ENCODE results near the gene ACTR6. TPM values are rescaled to one million over a fixed set of nuclear protein-coding genes. Genes with fewer than 3 reads are reported as not detected.
"Not testable (repeated sequence)": the region's sequence is repeated elsewhere in the genome, so short reads cannot be mapped to it uniquely, and the experiment has no call there.

The ACTR6 gene
- total RNA-seq, 1 donor from 2014 or later = 20.4 TPM

GRCh38 chr12:100229876-100230275, 29.3 kb downstream of the ACTR6 start:
- TF ChIP-seq CTCF (IDR thresholded peaks at IDR 0.05; ENCODE audit: unreplicated experiment) = no peak
- no peaks in the 10 kb centered on the region for H3K36me3 Mint-ChIP-seq (ENCODE audit: low read depth, unreplicated experiment)
- no peaks in the 10 kb centered on the region for H3K9me3 Mint-ChIP-seq (ENCODE audit: unreplicated experiment)
- no peak for DNase-seq (ENCODE audit: low spot score)
- no peak overlapping the region for H3K4me3 Mint-ChIP-seq (ENCODE audit: unreplicated experiment)
- no peaks in the 10 kb centered on the region for H3K4me1 Mint-ChIP-seq (ENCODE audit: unreplicated experiment)
- H3K27me3 Mint-ChIP-seq (ENCODE audit: unreplicated experiment) = peaks cover 2% of the 10 kb centered on the region
- H3K27ac Mint-ChIP-seq (ENCODE audit: unreplicated experiment) = no peak overlapping the region

- DNase-seq (ENCODE audit: low spot score); H3K27me3 Mint-ChIP-seq (ENCODE audit: unreplicated experiment); H3K9me3 Mint-ChIP-seq (ENCODE audit: unreplicated experiment); H3K27ac Mint-ChIP-seq (ENCODE audit: unreplicated experiment); H3K4me3 Mint-ChIP-seq (ENCODE audit: unreplicated experiment); H3K36me3 Mint-ChIP-seq (ENCODE audit: low read depth, unreplicated experiment); H3K4me1 Mint-ChIP-seq (ENCODE audit: unreplicated experiment): not testable (repeated sequence)
Measured at GRCh38 chr12:100231873-100232272, 31.3 kb downstream of the ACTR6 start.

GRCh38 chr12:100234166-100234565, 33.6 kb downstream of the ACTR6 start:
- no peaks in the 10 kb centered on the region for H3K27me3 Mint-ChIP-seq (ENCODE audit: unreplicated experiment)
- no peak for TF ChIP-seq CTCF (IDR thresholded peaks at IDR 0.05; ENCODE audit: unreplicated experiment)
- no peaks in the 10 kb centered on the region for H3K4me1 Mint-ChIP-seq (ENCODE audit: unreplicated experiment)
- H3K4me3 Mint-ChIP-seq (ENCODE audit: unreplicated experiment) = no peak overlapping the region
- no peak overlapping the region for H3K27ac Mint-ChIP-seq (ENCODE audit: unreplicated experiment)
- DNase-seq (ENCODE audit: low spot score) = no peak
- H3K36me3 Mint-ChIP-seq (ENCODE audit: low read depth, unreplicated experiment) = no peaks in the 10 kb centered on the region
- no peaks in the 10 kb centered on the region for H3K9me3 Mint-ChIP-seq (ENCODE audit: unreplicated experiment)

- H3K36me3 Mint-ChIP-seq (ENCODE audit: low read depth, unreplicated experiment) = no peaks in the 10 kb centered on the region
- no peak for DNase-seq (ENCODE audit: low spot score)
- no peak overlapping the region for H3K27ac Mint-ChIP-seq (ENCODE audit: unreplicated experiment)
- no peaks in the 10 kb centered on the region for H3K4me1 Mint-ChIP-seq (ENCODE audit: unreplicated experiment)
- no peak overlapping the region for H3K4me3 Mint-ChIP-seq (ENCODE audit: unreplicated experiment)
- no peaks in the 10 kb centered on the region for H3K9me3 Mint-ChIP-seq (ENCODE audit: unreplicated experiment)
- peak; percentile 62 for TF ChIP-seq CTCF (IDR thresholded peaks at IDR 0.05; ENCODE audit: unreplicated experiment)
- H3K27me3 Mint-ChIP-seq (ENCODE audit: unreplicated experiment) = no peaks in the 10 kb centered on the region
Measured at GRCh38 chr12:100234591-100235304, 34.1 kb downstream of the ACTR6 start.

- Mint-ChIP-seq H3K4me1 (ENCODE audit: unreplicated experiment) (no peaks in the 10 kb centered on the region), H3K9me3 (ENCODE audit: unreplicated experiment) (no peaks in the 10 kb centered on the region), H3K4me3 (ENCODE audit: unreplicated experiment) (no peak overlapping the region), H3K27ac (ENCODE audit: unreplicated experiment) (no peak overlapping the region), H3K36me3 (ENCODE audit: low read depth, unreplicated experiment) (no peaks in the 10 kb centered on the region), H3K27me3 (ENCODE audit: unreplicated experiment) (no peaks in the 10 kb centered on the region)
- no peak for DNase-seq (ENCODE audit: low spot score)
- TF ChIP-seq CTCF (IDR thresholded peaks at IDR 0.05; ENCODE audit: unreplicated experiment) = no peak
Measured at GRCh38 chr12:100238801-100239200, 38.2 kb downstream of the ACTR6 start.
